B cell (primary cell): ENCODE measurements around the gene AFF3.

Experiments used
- CTCF ChIP-seq: fragments of 200-600 bp; IDR thresholded peaks from one replicate; pipeline ENCODE4 v1.8.0; 2022; ENCODE audit warnings: antibody characterized with exemption, mild to moderate bottlenecking
- EZH2 ChIP-seq: IDR thresholded peaks from 2 replicates; pipeline ENCODE4 v1.6.1; 2012; ENCODE audit warnings: borderline replicate concordance, low read depth, mild to moderate bottlenecking, moderate library complexity, low read length; ENCODE audit not compliant: insufficient read depth, poor library complexity, severe bottlenecking

DNA sequence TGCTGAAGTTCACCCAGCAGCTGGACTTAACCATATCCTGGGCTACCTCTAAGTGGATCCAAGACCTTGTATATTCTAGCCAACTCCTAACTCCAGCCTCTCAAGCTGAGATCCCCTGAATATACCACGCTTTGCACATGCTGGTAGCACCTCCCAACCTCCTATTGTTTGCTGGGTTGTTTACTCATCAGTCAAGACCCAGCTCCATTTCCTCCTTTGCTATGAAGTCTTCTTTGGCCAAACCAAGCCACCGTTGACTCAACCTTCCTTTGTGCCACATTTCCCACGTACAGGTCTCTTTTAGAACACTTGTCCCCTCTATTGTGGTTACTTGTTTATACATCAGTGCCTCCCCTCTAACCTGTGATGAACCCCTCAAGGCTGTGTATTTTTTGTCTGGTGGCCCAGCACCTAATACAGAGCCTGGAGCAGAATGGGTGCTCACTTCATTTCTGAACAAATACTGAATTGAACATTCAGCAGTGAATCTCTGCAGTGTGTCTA lies 384.7 kb downstream of the AFF3 start:
- TF ChIP-seq CTCF = no peak
- TF ChIP-seq EZH2 = no peak
